ENCODE measurements around the gene AHCYL2.
"Not testable (repeated sequence)": the region's sequence is repeated elsewhere in the genome, so short reads cannot be mapped to it uniquely, and the experiment has no call there.

AHCYL2 gene

GRCh38 chr7:129285111-129285510, 60.3 kb downstream of the AHCYL2 start:
- DNase-seq (ENCODE audit: low read depth in 2 of 2): peak in 1 of 2 experiments; percentile 14

DNA sequence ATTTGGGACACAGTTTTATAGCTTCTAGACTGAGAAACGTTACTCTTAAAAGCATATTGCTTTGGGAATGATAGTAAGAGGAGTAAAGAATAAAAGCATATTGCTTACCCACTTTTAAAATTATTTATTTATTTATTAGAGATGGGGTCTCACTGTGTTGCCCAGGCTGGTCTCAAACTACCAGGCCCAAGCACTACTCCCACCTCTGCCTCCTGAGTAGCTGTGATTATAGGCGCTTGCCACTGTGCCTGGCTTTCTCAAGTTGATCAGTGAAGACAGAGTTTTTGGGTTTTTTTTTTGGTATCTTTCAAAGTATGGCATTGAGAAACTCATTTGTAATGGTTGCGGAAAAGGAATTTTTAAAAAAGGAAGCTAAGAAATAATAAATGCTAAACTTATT, 68.0 kb downstream of the AHCYL2 start:
- DNase-seq (ENCODE audit: low read depth in 2 of 2): no peak

DNA sequence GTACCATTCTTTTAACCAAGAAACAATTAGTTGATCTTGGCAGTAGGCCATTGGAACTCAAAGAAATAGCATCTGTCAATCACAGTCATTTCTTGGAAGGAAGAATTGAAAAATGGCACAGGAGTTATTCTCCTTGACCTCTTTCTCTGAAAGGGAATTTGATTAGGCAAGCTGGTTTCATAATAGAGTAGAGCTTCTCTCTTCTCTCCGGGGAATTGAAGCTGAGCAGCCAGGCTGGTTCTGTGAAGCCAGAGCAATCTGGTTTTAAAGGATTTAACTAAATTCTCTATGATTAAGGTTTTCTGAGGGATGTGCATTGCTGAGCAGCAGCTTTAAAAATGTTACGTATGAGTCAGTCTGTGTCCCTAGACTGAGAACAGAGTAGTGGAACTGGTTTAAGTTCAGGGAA, 70.2 kb downstream of the AHCYL2 start:
- peak; percentile 71 to 76 for DNase-seq (ENCODE audit: low read depth in 2 of 2)

- DNase-seq (ENCODE audit: low read depth in 2 of 2): peak; percentile 4 to 14
Observed at GRCh38 chr7:129298268-129298893, 73.6 kb downstream of the AHCYL2 start.

DNA sequence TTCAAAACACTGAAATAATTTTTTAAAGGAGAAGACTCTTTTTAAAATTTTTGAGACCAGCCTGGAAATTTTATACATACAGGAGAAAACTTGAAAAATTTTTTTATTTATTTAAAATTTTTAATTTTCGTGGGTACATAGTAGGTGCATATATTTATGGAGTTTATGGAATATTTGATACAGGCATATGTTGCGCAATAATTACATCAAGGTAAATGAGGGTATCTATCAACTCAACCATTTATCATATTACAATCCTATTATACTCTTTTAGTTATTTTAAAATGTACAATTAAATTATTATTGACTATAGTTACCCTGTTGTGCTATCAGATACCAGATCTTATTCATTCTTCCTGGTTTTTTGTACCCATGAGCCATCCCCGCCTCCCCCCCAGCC, 75.1 kb downstream of the AHCYL2 start:
- no peak for DNase-seq (ENCODE audit: low read depth in 2 of 2)

DNA sequence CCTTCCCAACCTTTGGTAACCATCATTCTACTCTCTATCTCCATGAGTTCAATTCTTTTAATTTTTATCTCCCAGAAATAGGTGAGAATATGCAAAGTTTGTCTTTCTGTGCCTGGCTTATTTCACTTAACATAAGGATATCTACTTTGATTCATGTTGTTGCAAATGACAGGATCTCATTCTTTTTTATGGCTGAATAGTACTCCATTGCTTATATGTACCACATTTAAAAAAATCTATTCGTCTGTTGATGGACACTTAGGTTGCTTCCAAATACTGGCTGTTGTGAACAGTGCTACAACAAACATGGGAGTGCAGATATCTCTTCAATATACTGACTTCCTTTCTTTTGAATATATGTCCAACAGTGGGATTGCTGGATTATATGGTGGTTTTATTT, 75.5 kb downstream of the AHCYL2 start:
- not testable (repeated sequence) for DNase-seq (ENCODE audit: low read depth in 2 of 2)

GRCh38 chr7:129307592-129307991, 82.8 kb downstream of the AHCYL2 start:
- DNase-seq (ENCODE audit: low read depth in 2 of 2): no peak

GRCh38 chr7:129308047-129308446, 83.2 kb downstream of the AHCYL2 start:
- no peak for DNase-seq (ENCODE audit: low read depth in 2 of 2)

- no peak for DNase-seq (ENCODE audit: low read depth in 2 of 2)
Observed at GRCh38 chr7:129311429-129311828, 86.6 kb downstream of the AHCYL2 start.

- no peak for DNase-seq (ENCODE audit: low read depth in 2 of 2)
Observed at GRCh38 chr7:129313282-129313681, 88.5 kb downstream of the AHCYL2 start.

DNA sequence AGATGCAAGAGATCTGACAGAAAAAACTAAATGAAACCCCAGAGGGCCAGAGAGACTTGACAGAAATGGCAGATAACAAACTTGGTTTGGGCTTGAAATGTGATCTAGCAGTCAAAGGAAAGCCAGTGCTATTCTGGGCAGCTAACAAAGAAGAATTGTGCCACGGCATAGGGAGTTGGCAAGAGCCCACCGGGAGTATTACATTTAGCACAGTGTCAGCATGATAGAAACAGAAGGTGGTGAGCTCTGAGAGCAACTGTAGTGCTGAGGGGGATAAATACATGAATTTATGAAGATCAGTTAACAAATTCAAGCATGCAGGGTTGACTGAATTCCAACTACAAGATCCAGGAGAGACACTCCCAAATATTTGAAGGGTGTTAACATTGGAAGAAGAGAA, 91.1 kb downstream of the AHCYL2 start:
- no peak for DNase-seq (ENCODE audit: low read depth in 2 of 2)

DNA sequence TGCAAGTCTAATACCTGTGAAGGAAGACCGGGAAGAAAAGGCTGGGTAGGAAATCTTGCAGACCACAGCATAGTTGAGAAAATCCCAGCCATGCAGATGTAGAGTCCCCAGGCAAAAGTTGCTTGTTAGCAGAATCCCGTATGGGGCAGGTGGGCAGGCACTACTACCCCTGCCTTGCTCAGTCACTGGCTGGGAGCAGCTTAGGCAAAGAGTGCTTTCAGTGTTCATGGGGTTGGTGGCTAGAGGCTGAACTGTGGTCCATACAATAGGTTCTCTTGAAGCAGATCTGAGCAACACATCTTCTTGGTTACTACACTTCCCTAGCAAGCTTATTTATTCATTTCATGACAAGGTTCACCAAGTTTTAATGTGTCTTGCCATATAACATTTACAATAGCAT, 92.6 kb downstream of the AHCYL2 start:
- no peak for DNase-seq (ENCODE audit: low read depth in 2 of 2)

GRCh38 chr7:129327076-129327475, 102.2 kb downstream of the AHCYL2 start:
- DNase-seq (ENCODE audit: low read depth in 2 of 2): no peak

- DNase-seq (ENCODE audit: low read depth in 2 of 2): peak; percentile 15 to 22
Observed at GRCh38 chr7:129332254-129333035, 107.6 kb downstream of the AHCYL2 start.

DNA sequence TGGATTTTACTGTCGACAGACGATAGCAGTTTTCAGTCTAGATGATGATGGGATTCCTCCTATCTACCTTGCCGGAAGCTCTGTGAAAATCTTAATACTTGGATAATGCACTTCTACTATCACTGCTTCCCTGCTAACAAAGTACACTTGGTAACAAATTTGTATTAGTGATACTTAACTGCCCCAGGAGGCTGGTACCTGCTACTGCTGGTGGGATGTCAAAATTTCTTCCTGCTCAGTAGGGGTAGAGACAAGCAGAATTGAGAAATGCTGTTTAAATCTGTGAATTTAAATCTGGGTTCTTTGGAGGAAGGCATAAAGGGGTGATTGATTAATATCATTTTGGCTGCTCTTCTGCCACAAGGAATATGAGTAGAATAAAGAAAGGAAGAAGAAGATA, 109.6 kb downstream of the AHCYL2 start:
- DNase-seq (ENCODE audit: low read depth in 2 of 2): no peak

- no peak for DNase-seq (ENCODE audit: low read depth in 2 of 2)
Observed at GRCh38 chr7:129338450-129338849, 113.6 kb downstream of the AHCYL2 start.

DNA sequence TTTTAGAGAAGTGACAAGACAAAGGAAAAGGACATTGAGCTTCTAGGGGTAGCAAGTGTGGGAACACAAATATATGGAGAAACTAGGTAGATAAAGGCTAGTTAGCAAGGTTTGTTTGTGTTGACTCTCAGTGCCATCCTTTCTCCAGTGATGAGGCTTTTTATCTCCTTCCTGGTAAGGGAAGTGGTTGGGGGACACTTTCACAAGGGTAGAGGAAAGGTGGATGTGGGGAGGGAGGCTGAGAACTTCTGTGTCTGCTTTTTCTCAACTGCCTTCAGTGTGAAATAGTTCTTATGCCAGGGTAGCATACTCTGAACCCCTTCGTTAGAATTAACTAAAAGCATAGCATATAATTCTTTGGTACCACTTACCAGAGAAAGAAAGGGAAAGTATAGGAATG, 116.4 kb downstream of the AHCYL2 start:
- no peak for DNase-seq (ENCODE audit: low read depth in 2 of 2)

GRCh38 chr7:129341816-129342806, 117.3 kb downstream of the AHCYL2 start:
- DNase-seq (ENCODE audit: low read depth in 2 of 2): no peak

- peak in 1 of 2 experiments; percentile 17 for DNase-seq (ENCODE audit: low read depth in 2 of 2)
Observed at GRCh38 chr7:129343099-129343700, 118.4 kb downstream of the AHCYL2 start.

GRCh38 chr7:129347330-129347729, 122.5 kb downstream of the AHCYL2 start:
- DNase-seq (ENCODE audit: low read depth in 2 of 2): no peak

- DNase-seq (ENCODE audit: low read depth in 2 of 2): no peak
Observed at GRCh38 chr7:129348023-129348740, 123.4 kb downstream of the AHCYL2 start.

All from fibroblast of skin of left quadriceps (primary cell).